ENCODE results near the gene DNAH11. TPM values are rescaled to one million over a fixed set of nuclear protein-coding genes. Genes with fewer than 3 reads are reported as not detected.
A peak's percentile ranks its signal among the peaks of the same experiment; 100 is the strongest.

DNAH11 gene
- total RNA-seq, 8 experiments from 2014 or later: 1.3 to 18.1 (median 2.4) TPM

DNA sequence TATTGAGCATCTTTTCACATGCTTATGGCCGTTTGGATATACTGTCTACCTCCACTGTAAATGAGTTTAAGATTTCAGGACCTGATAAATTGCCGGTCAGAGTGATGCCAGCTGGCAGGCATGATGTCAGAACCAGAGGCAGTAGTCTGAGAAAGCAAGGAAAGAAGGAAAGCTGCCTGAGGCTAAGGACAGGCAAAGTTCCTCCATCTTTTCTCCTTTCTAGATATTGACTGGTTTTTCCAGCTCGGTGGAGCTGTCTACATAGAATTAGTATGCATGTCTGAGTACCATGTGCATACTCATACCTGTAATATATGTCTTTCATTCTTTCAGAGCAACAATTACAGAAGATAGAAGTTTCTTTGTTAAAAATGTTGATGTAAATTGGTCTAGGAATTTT is 350.6 kb downstream of the DNAH11 start:
- peaks cover 0 to 8% of the 10 kb centered on the region in 2 donors for H3K4me1 ChIP-seq (replicated peaks in 1 of 2)
- no peak overlapping the region for H3K27ac ChIP-seq
- H3K4me3 ChIP-seq: no peak overlapping the region
- 83 to 100% (median 89%) methylated on average over 1 to 3 of the region's 3 CpGs; no CpG with 5 or more reads in 1 of the 10 experiments for WGBS, 10 experiments
- in situ Hi-C loops (cut with MboI; ENCODE audit: low pct_unique_long_range_greater_than_20kb in 2 of 9, low sequenced_read_pairs in 9 of 9, unreplicated experiment in 9 of 9): no loop called here
- no peak for ATAC-seq (replicated peaks in 6 of 8)

DNA sequence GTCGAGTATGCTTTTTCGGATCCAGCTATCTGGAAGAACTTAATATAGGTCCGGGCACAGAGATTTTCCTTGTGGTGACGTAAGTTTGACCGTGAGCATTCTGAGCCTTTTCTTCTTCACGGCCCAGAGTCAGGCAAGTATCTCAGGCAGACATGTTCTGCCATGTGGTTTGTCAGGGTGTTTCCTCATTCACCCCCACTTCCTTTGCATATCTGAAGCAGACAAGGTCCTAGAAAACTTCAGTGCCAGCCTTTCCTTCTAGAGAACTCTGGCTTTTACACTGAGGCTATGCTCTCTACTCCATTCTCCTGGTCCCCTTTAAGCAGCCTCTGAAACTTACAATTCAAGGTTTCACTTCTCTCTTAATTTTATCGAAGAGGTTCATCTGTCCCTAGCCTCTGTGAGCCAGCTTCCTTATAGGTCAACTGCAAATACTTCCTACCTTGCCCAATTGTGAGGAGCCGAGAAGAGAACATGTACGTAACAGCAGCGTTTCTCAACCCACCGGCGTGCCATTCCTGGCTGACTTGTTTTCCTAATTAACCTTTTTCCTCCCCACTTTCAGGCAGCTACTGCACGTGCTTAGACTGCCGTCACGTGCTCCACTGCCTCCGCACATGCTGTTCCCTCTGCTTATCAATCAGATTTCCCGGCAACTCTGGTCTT is 355.6 kb downstream of the DNAH11 start:
- no peak overlapping the region for H3K4me3 ChIP-seq

DNA sequence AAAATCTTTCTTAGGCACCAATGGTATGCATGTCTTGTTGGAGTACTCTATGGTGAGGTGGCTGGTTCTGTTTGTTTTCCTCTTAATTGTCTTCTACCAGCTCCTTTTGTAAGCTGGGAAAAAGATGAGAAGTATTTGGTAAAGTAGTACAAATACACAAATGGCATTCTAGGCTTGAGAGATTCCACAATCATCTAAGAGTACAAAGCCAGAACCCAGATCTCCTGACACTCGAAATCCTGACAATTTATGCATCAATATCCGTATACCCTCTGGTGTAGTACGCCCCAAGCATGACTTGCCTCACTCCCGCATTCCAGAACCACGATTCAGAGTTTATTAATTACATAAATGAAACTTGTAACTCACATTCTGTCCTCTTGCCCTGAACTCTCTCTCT is 359.4 kb downstream of the DNAH11 start:
- peaks cover 3 to 5% of the 10 kb centered on the region in 2 donors for H3K4me1 ChIP-seq (replicated peaks in 1 of 2)
- peak in 3 of 8 experiments; percentile 18 to 69 (median 58) for ATAC-seq (replicated peaks in 6 of 8)
- 53 to 93% (median 88%) methylated on average over 3 to 5 of the region's 5 CpGs; no CpG with 5 or more reads in 2 of the 10 experiments for WGBS, 10 experiments
- in situ Hi-C loops (cut with MboI; ENCODE audit: low pct_unique_long_range_greater_than_20kb in 2 of 9, low sequenced_read_pairs in 9 of 9, unreplicated experiment in 9 of 9): no loop called here
- H3K4me3 ChIP-seq: no peak overlapping the region
- H3K27ac ChIP-seq: no peak overlapping the region

More for the DNA sequence above, 355.6 kb downstream of the DNAH11 start:
- H3K4me1 ChIP-seq (replicated peaks in 1 of 2): peaks cover 3 to 5% of the 10 kb centered on the region in 2 donors
- peak in 1 of 8 experiments; percentile 35 for ATAC-seq (replicated peaks in 6 of 8)
- in situ Hi-C loops (cut with MboI; ENCODE audit: low pct_unique_long_range_greater_than_20kb in 2 of 9, low sequenced_read_pairs in 9 of 9, unreplicated experiment in 9 of 9): no loop called here
- 87 to 100% (median 96%) methylated on average over 2 to 17 of the region's 17 CpGs for WGBS, 10 experiments
- H3K27ac ChIP-seq: no peak overlapping the region

DNA sequence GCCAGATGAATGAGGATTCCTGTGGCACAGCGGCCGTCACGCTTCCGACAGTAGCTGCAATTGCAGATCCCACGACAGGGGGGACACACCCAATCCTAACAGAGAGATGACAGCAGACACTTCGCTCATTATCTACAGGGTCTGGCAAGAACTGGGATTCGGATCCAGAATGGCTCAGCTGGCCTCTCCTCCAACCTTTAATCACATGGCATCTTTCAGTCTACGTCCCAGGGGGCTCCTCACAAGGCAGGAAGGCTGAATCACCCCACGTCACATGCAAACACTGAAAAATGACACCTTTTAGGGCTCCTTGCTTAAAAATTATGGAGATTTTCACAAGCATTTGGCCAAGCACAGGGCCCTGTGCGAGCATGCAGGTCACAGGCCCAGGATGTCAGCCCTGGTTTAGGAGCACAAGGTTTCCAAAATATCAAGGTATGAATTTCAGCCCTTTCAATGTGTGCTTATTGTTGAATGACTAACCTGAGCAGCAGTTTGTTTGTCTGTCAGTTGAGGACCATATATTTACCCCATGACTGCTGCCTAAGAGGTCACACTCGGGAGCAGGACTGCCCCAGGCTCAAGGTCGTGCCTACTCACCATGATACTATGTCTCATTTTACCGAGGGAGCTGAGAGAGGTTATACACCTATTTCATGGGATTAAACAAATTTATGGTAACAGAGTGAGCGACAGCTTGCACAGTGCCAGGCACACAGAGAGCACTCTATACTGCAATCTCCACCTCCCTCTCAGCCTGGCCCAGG is 360.4 kb downstream of the DNAH11 start:
- no peak overlapping the region for H3K27ac ChIP-seq
- 60 to 97% (median 92%) methylated on average over 1 to 14 of the region's 14 CpGs for WGBS, 10 experiments
- ATAC-seq (replicated peaks in 6 of 8): peak in 4 of 8 experiments; percentile 43 to 77 (median 68)
- in situ Hi-C loops (cut with MboI; ENCODE audit: low pct_unique_long_range_greater_than_20kb in 2 of 9, low sequenced_read_pairs in 9 of 9, unreplicated experiment in 9 of 9): no loop called here
- H3K4me3 ChIP-seq: no peak overlapping the region
- H3K4me1 ChIP-seq (replicated peaks in 1 of 2): peaks cover 3 to 5% of the 10 kb centered on the region in 2 donors

DNA sequence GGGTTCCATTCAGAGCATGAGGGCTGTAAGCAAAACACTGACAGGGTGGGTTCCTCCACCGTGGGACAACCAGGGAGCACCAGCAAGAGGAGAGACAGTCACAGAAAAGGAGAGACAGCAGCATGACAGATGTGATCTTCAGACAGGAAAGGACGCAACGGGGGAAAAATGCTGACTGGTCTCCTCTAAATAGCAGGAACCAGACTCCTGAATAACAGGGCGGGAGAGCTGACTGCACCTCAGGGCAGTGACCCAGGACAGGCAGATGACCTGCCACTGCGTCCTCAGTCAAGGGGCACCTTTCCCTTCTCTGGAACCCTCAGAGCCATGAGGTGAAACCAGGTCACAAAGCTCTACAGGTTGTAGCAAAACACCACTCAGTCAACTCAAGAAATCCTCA is 365.9 kb downstream of the DNAH11 start:
- Histone ChIP-seq H3K4me1 (replicated peaks in 1 of 2) (no peaks in the 10 kb centered on the region), H3K4me3 (no peak overlapping the region), H3K27ac (no peak overlapping the region)
- in situ Hi-C loops (cut with MboI; ENCODE audit: low pct_unique_long_range_greater_than_20kb in 2 of 9, low sequenced_read_pairs in 9 of 9, unreplicated experiment in 9 of 9): no loop called here
- 85 to 100% (median 100%) methylated on average over 1 to 5 of the region's 5 CpGs; no CpG with 5 or more reads in 4 of the 10 experiments for WGBS, 10 experiments
- ATAC-seq (replicated peaks in 6 of 8): no peak

DNA sequence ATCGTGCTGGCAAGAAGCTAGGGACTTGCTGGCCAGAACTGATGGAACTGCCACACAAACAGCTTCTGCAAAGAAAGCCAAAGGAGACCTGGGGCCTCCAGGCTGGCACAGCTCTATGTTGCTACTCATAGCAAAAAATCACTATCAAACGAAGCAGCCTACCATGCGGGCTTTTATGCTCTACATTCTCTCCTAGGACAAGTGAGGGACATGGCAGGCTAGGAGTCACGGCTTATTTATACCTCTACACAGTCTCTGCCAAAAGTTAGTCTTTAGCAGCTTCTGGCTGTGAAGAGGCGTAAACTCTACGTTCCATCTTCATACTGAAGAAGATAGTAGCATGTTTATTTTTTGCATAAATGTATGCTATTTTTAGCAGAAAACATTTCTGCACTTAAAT is 367.4 kb downstream of the DNAH11 start:
- Histone ChIP-seq H3K27ac (no peak overlapping the region), H3K4me1 (replicated peaks in 1 of 2) (no peaks in the 10 kb centered on the region), H3K4me3 (no peak overlapping the region)
- in situ Hi-C loops (cut with MboI; ENCODE audit: low pct_unique_long_range_greater_than_20kb in 2 of 9, low sequenced_read_pairs in 9 of 9, unreplicated experiment in 9 of 9): no loop called here
- ATAC-seq (replicated peaks in 6 of 8): no peak
- WGBS, 10 experiments: 74 to 100% (median 92%) methylated on average over 1 to 6 of the region's 6 CpGs; no CpG with 5 or more reads in 2 of the 10 experiments

DNA sequence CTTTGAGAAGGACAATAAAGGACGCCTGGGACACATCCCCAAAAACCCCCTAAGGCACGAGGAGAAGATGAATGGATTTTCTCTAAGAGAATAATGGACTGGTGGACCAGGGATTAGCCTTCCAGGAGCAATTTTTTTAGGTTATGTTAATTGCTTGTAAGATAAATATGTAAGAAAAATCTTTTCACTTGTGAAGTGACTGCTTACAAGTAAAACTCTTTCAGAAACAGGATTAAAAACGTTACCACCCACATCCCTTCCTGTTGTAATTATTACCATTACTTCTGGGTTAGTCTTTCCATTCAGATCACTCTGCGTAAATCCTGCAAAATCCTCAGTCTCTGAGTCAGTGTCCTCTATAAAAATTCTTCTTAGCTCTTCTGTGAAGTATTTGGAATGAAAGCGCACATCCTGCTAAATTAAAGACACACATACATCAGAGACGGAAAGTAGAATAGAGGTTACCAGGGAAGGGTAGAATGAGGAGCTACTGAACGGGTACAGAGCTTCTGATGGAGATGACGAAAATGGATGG is 368.6 kb downstream of the DNAH11 start:
- in situ Hi-C loops (cut with MboI; ENCODE audit: low pct_unique_long_range_greater_than_20kb in 2 of 9, low sequenced_read_pairs in 9 of 9, unreplicated experiment in 9 of 9): no loop called here
- Histone ChIP-seq H3K4me3 (no peak overlapping the region), H3K4me1 (replicated peaks in 1 of 2) (no peaks in the 10 kb centered on the region), H3K27ac (no peak overlapping the region)
- 23 to 100% (median 78%) methylated on average over 2 to 7 of the region's 8 CpGs; no CpG with 5 or more reads in 1 of the 10 experiments for whole genome bisulfite sequencing, 10 experiments
- peak in 1 of 8 experiments; percentile 22 for ATAC-seq (replicated peaks in 6 of 8)

DNA sequence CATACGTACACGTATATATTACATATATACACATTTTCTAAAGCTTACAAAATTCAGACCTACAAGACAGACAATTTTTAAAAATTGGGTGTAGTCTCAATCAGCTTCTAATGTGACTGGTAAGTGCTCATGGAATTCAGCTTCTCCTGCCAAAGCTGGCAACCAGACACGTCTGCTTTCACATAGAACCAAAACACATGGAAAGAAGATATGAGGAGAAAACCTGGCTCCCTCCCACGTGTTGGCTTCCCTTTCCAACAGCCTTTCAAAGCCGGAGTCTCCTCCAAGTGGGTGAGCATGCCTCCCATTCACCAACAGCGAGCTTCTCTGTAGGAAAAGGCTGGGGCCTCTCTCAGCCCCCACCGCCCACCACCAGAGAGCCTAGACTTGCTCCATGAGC is 369.5 kb downstream of the DNAH11 start:
- in situ Hi-C loops (cut with MboI; ENCODE audit: low pct_unique_long_range_greater_than_20kb in 2 of 9, low sequenced_read_pairs in 9 of 9, unreplicated experiment in 9 of 9): no loop called here
- Histone ChIP-seq H3K4me1 (replicated peaks in 1 of 2) (no peaks in the 10 kb centered on the region), H3K27ac (no peak overlapping the region), H3K4me3 (no peak overlapping the region)
- ATAC-seq (replicated peaks in 6 of 8): no peak
- 54 to 100% (median 95%) methylated on average over 1 to 4 of the region's 7 CpGs; no CpG with 5 or more reads in 3 of the 10 experiments for WGBS, 10 experiments

DNA sequence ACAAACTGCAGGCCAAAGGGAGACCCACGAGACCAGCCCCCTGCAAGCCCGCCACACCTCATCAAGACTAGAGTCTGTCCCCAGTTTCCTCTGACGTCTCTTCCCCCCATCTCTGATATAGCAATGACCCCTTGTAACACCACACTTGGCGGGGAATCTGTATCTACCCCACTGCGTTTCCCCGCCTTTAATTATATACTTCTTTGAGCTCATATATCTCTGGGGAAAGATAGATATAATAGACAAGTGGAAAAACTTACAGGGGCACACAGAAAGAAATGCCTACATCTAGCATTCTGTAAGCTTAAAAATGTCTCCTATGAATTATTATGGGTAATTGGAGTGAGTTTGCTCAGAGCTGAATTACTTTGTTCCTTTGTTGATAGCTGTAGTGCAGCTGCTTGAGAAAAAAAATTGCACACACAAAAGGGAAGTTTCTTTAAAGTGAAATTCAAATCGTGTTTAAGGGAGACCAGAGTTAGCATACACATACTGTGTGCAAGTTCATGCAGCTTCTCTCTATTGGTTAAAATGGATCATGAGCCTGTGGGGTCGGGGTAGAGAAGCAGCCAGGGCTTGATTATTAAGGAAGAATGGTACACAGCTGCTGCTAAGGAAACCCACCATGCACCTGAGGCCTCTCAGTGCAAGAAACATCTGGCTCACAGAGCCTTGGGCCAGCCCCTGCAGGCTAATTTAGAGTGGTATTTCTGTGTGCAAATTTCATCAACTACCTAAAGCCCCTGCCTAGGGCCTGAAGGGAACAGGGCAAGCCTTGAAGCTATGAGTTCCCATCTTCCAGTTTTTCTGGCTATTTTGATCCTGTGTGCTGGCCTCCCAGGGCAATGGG is 370.3 kb downstream of the DNAH11 start:
- WGBS, 10 experiments: 59 to 95% (median 76%) methylated on average over 1 to 7 of the region's 8 CpGs; no CpG with 5 or more reads in 1 of the 10 experiments
- Histone ChIP-seq H3K4me3 (no peak overlapping the region), H3K4me1 (replicated peaks in 1 of 2) (no peaks in the 10 kb centered on the region), H3K27ac (no peak overlapping the region)
- in situ Hi-C loops (cut with MboI; ENCODE audit: low pct_unique_long_range_greater_than_20kb in 2 of 9, low sequenced_read_pairs in 9 of 9, unreplicated experiment in 9 of 9): no loop called here
- ATAC-seq (replicated peaks in 6 of 8): no peak

DNA sequence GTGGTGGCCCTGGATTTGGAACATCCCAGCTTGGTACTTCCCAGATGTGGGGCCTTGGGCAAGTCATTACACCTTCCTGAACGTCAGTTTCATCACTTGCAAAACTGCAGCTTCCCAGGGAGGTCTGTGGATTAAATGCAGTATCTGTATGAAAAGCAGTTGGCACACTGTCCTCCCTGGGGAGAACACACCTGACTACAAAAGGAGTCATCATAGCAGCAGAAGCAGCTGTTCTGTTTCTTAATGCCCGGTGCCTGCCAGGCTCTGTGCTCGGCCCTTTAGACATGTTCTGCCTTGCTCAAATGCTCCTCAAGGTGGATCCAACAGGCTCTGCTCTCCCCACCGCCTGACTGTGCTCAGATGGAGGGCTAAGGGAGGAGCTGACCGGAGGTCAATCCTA is 371.8 kb downstream of the DNAH11 start:
- H3K4me3 ChIP-seq: no peak overlapping the region
- no peaks in the 10 kb centered on the region for H3K4me1 ChIP-seq (replicated peaks in 1 of 2)
- no peak for ATAC-seq (replicated peaks in 6 of 8)
- in situ Hi-C loops (cut with MboI; ENCODE audit: low pct_unique_long_range_greater_than_20kb in 2 of 9, low sequenced_read_pairs in 9 of 9, unreplicated experiment in 9 of 9): no loop called here
- no peak overlapping the region for H3K27ac ChIP-seq
- WGBS, 10 experiments: 73 to 100% (median 100%) methylated on average over 1 to 4 of the region's 5 CpGs; no CpG with 5 or more reads in 1 of the 10 experiments

DNA sequence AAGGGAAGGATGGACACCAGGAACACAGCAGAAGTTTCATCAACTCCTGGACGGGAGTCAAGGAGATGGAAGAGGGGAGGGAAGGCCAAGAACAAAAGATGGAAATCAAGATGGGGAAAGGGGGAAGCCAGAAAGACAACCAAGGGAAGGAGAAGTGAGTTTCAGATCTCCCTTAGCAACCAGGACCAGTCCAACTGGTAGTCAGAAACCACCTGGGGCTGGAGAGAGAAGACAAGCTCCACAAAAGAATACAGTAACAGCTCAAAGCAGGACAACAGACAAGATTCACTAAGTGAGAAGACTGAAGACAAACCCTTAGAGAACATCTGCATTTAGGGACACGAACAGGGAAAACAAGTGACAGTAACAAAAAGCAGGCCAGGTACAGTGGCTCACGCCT is 372.3 kb downstream of the DNAH11 start:
- Histone ChIP-seq H3K4me3 (no peak overlapping the region), H3K4me1 (replicated peaks in 1 of 2) (no peaks in the 10 kb centered on the region), H3K27ac (no peak overlapping the region)
- in situ Hi-C loops (cut with MboI; ENCODE audit: low pct_unique_long_range_greater_than_20kb in 2 of 9, low sequenced_read_pairs in 9 of 9, unreplicated experiment in 9 of 9): no loop called here
- WGBS, 10 experiments: 60 to 100% (median 89%) methylated on average over 1 to 3 of the region's 3 CpGs; no CpG with 5 or more reads in 4 of the 10 experiments
- ATAC-seq (replicated peaks in 6 of 8): no peak

DNA sequence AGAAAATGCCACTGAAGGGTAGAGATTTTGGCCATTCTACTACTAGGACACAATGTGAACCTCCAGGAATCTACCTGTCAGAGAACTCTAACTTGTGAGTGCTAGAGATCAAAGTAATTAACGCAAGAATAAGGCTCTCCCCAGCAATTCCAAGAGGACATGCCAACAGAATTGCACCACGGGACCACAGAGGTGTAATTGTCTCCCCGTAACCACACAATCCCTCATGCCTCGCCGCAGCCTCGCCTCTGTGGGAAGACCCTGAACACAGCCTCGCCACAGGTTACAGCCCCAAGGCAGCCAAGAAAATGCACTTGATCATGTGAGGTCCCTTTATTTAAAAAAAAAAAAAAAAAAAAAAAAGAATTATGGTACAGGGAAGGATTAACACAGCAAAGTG is 373.3 kb downstream of the DNAH11 start:
- 65 to 100% (median 96%) methylated on average over 2 to 6 of the region's 7 CpGs; no CpG with 5 or more reads in 2 of the 10 experiments for WGBS, 10 experiments
- no peak overlapping the region for H3K27ac ChIP-seq
- no peak for ATAC-seq (replicated peaks in 6 of 8)

More for the DNA sequence above, 373.3 kb downstream of the DNAH11 start:
- peaks cover 4 to 7% of the 10 kb centered on the region in 2 donors for H3K4me1 ChIP-seq (replicated peaks in 1 of 2)
- in situ Hi-C loops (cut with MboI; ENCODE audit: low pct_unique_long_range_greater_than_20kb in 2 of 9, low sequenced_read_pairs in 9 of 9, unreplicated experiment in 9 of 9): no loop called here
- no peak overlapping the region for H3K4me3 ChIP-seq
